Hepatocyte (in vitro differentiated cells): ENCODE results near the gene EPS8L1. TPM values are rescaled to one million over a fixed set of nuclear protein-coding genes. Genes with fewer than 3 reads are reported as not detected.

Experiments used
- DNase-seq: peaks from one replicate; pipeline ENCODE4 v3.0.0-alpha.2; 2016; ENCODE audit warnings: low spot score
- H2AFZ ChIP-seq: fragments of 200-600 bp; sonication (generic); 2 replicates; pipeline ENCODE4 v1.6.0; 2016; ENCODE audit warnings: antibody characterized with exemption, mild to moderate bottlenecking
- H3K27ac ChIP-seq: fragments of 200-600 bp; sonication (generic); 2 replicates; pipeline ENCODE4 v1.5.1; 2016; ENCODE audit warnings: mild to moderate bottlenecking
- H3K27me3 ChIP-seq: fragments of 200-600 bp; sonication (generic); 2 replicates; pipeline ENCODE4 v1.6.1; 2016
- H3K36me3 ChIP-seq: fragments of 200-600 bp; sonication (generic); replicated peaks from 2 replicates; pipeline ENCODE4 v1.5.1; 2016; ENCODE audit warnings: low read depth; ENCODE audit not compliant: insufficient read depth
- H3K4me1 ChIP-seq: fragments of 200-600 bp; sonication (generic); 2 replicates; pipeline ENCODE4 v1.5.1; 2016; ENCODE audit warnings: mild to moderate bottlenecking, moderate library complexity; ENCODE audit not compliant: insufficient read depth
- H3K4me2 ChIP-seq: fragments of 200-600 bp; sonication (generic); 2 replicates; pipeline ENCODE4 v1.6.0; 2016
- H3K4me3 ChIP-seq: fragments of 200-600 bp; sonication (generic); 2 replicates; pipeline ENCODE4 v1.5.1; 2016; ENCODE audit warnings: mild to moderate bottlenecking
- H3K79me2 ChIP-seq: fragments of 200-600 bp; sonication (generic); 2 replicates; pipeline ENCODE4 v1.6.0; 2017; ENCODE audit warnings: mild to moderate bottlenecking
- H3K9me2 ChIP-seq: fragments of 200-600 bp; sonication (generic); replicated peaks from 2 replicates; pipeline ENCODE4 v1.6.0; 2017; ENCODE audit warnings: mild to moderate bottlenecking; ENCODE audit not compliant: insufficient read depth
- H3K9me3 ChIP-seq: fragments of 200-600 bp; sonication (generic); 2 replicates; pipeline ENCODE4 v1.5.1; 2016; ENCODE audit warnings: low read depth, mild to moderate bottlenecking
- H4K20me1 ChIP-seq: fragments of 200-600 bp; sonication (generic); 2 replicates; pipeline ENCODE4 v1.6.0; 2016; ENCODE audit warnings: mild to moderate bottlenecking; ENCODE audit not compliant: insufficient read depth, poor library complexity, severe bottlenecking
- CTCF ChIP-seq: fragments of 200-600 bp; sonication (generic); IDR thresholded peaks from 2 replicates; pipeline ENCODE4 v1.5.1; 2016; ENCODE audit warnings: antibody characterized with exemption, mild to moderate bottlenecking; ENCODE audit not compliant: poor library complexity
- EZH2 ChIP-seq: fragments of 200-600 bp; sonication (generic); IDR thresholded peaks from 2 replicates; pipeline ENCODE4 v1.6.1; 2016; ENCODE audit warnings: antibody characterized with exemption, mild to moderate bottlenecking, borderline replicate concordance
- EZH2phosphoT487 ChIP-seq: fragments of 200-600 bp; sonication (generic); IDR thresholded peaks from one replicate; pipeline ENCODE4 v1.6.1; 2018; ENCODE audit warnings: antibody characterized with exemption, mild to moderate bottlenecking, low read depth, moderate library complexity; ENCODE audit not compliant: unreplicated experiment, severe bottlenecking
- WGBS: methylation state at CpG from one replicate; pipeline ENCODE4 v1.1.6; 2016; ENCODE audit warnings: low lambda C conversion rate; ENCODE audit errors: missing lambda C conversion rate; 5-methylcytosine and 5-hydroxymethylcytosine counted together
- polyA plus RNA-seq: library from polyadenylated mRNA; unstranded; fragments of >200 nt; fragmentation: Nextera tagmentation; extraction: Ambion mirVana; gene quantifications from 2 replicates; pipeline ENCODE4 v1.2.1, GENCODE V29; 2016
- total RNA-seq: library from RNA; depleted of rRNA; stranded (reverse); fragments of >200 nt; gene quantifications from 2 replicates; pipeline ENCODE4 v1.2.3, GENCODE V29; 2014

Gene EPS8L1
- total and polyA plus RNA-seq, 2 experiments from 2014 or later = 20.5 to 33.8 TPM

- H2AFZ ChIP-seq = no peak overlapping the region
- WGBS = 93% methylated on average over 30 of the region's 30 CpGs
- no peaks in the 10 kb centered on the region for H3K36me3 ChIP-seq
- H3K27ac ChIP-seq = no peak overlapping the region
- no peak overlapping the region for H3K4me3 ChIP-seq
- no peaks in the 10 kb centered on the region for H3K9me3 ChIP-seq
- no peak overlapping the region for H3K4me2 ChIP-seq
- DNase-seq = no peak
- TF ChIP-seq EZH2phosphoT487 = no peak
- no peak for TF ChIP-seq EZH2
- no peak for TF ChIP-seq CTCF
- no peaks in the 10 kb centered on the region for H3K79me2 ChIP-seq
- H3K9me2 ChIP-seq = no peaks in the 10 kb centered on the region
- H3K4me1 ChIP-seq = no peaks in the 10 kb centered on the region
- no peaks in the 10 kb centered on the region for H3K27me3 ChIP-seq
- H4K20me1 ChIP-seq = no peaks in the 10 kb centered on the region
Measured at GRCh38 chr19:55041627-55042343, 33.9 kb upstream of the EPS8L1 start.

GRCh38 chr19:55042344-55042678, 33.4 kb upstream of the EPS8L1 start:
- Histone ChIP-seq H3K4me2 (no peak overlapping the region), H3K9me3 (no peaks in the 10 kb centered on the region), H3K4me1 (no peaks in the 10 kb centered on the region), H3K4me3 (no peak overlapping the region), H3K27ac (no peak overlapping the region), H3K27me3 (no peaks in the 10 kb centered on the region), H3K36me3 (no peaks in the 10 kb centered on the region), H2AFZ (no peak overlapping the region), H4K20me1 (no peaks in the 10 kb centered on the region), H3K79me2 (no peaks in the 10 kb centered on the region), H3K9me2 (no peaks in the 10 kb centered on the region)
- DNase-seq = no peak
- WGBS = 95% methylated on average over 9 of the region's 9 CpGs
- TF ChIP-seq CTCF (no peak), EZH2 (no peak), EZH2phosphoT487 (no peak)

GRCh38 chr19:55042688-55043087, 33.0 kb upstream of the EPS8L1 start:
- H3K27ac ChIP-seq = no peak overlapping the region
- no peak overlapping the region for H2AFZ ChIP-seq
- H4K20me1 ChIP-seq = no peaks in the 10 kb centered on the region
- H3K4me3 ChIP-seq = no peak overlapping the region
- H3K9me2 ChIP-seq = no peaks in the 10 kb centered on the region
- no peak overlapping the region for H3K4me2 ChIP-seq
- DNase-seq = no peak
- H3K9me3 ChIP-seq = no peaks in the 10 kb centered on the region
- 81% methylated on average over 11 of the region's 11 CpGs for WGBS
- H3K79me2 ChIP-seq = no peaks in the 10 kb centered on the region
- H3K27me3 ChIP-seq = no peaks in the 10 kb centered on the region
- H3K36me3 ChIP-seq = no peaks in the 10 kb centered on the region
- TF ChIP-seq EZH2 = no peak
- no peak for TF ChIP-seq CTCF
- no peak for TF ChIP-seq EZH2phosphoT487
- H3K4me1 ChIP-seq = no peaks in the 10 kb centered on the region
